Rectal smooth muscle tissue (tissue), 1 donor: ENCODE results near the gene RMND5B.
"Not testable (repeated sequence)": the region's sequence is repeated elsewhere in the genome, so short reads cannot be mapped to it uniquely, and the experiment has no call there.

ENCODE experiments used
- H3K27ac ChIP-seq: one replicate; pipeline ENCODE4 v1.7.0; 2013; ENCODE audit warnings: low read depth, low read length, inconsistent platforms
- H3K27me3 ChIP-seq: one replicate; pipeline ENCODE4 v1.7.0; 2013; ENCODE audit warnings: low read length; ENCODE audit not compliant: control insufficient read depth, insufficient read depth
- H3K36me3 ChIP-seq: one replicate; pipeline ENCODE4 v1.7.0; 2013; ENCODE audit warnings: low read length; ENCODE audit not compliant: control insufficient read depth, insufficient read depth
- H3K4me1 ChIP-seq: one replicate; pipeline ENCODE4 v1.7.0; 2013; ENCODE audit warnings: low read length; ENCODE audit not compliant: control insufficient read depth, insufficient read depth
- H3K4me3 ChIP-seq: one replicate; pipeline ENCODE4 v1.7.0; 2013; ENCODE audit warnings: low read length
- H3K9ac ChIP-seq: one replicate; pipeline ENCODE4 v1.7.0; 2013; ENCODE audit warnings: low read length

RMND5B gene

DNA sequence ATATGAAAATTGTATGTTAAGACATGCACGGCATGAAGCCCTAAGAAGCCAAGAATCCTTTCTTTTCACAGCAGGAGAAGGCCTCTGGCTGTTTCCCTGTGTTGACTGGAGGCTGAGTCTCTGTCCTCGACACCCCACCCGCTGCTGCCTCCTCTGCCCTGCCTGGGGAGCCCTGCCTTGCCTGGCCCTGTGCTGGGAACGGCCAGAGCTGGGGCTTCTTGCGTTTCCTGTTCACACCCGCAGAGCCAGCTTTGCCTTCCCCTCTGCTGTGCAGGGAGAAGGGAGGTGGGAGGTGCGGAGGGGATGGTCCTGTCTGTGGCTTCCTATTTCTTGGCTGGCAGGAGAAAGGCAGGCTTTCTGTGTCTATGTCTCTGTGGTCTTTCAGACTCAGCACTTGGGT is 63.2 kb downstream of the RMND5B start:
- Histone ChIP-seq H3K27ac (no peak overlapping the region), H3K27me3 (no peaks in the 10 kb centered on the region), H3K4me3 (no peak overlapping the region), H3K9ac (no peak overlapping the region), H3K4me1 (no peaks in the 10 kb centered on the region), H3K36me3 (no peaks in the 10 kb centered on the region)

DNA sequence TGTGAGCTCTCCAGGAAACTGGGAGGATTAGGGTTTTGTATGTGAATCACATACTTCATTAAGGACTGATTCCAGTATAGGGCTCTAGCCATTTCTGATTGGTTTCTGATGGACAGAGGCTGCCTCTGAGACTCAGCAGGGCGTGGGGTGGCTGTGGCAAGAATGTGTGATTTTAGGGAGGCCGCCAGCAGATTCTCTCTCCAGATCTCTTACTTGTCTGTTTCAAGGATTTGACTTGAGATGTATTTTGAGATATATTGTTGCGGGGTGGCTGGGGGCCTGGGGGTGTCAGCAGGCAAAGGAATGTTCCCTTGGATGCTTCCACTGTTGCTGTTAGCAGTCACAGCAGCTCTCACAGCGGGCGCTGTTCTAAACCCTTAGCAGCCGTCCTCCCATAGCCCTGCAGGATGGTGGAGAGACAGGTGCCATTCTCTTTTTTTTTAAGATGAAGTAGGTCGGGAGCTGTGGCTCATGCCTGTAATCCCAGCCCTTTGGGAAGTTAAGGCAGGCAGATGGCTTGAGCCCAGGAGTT is 65.5 kb downstream of the RMND5B start:
- H3K4me3 ChIP-seq, result no peak overlapping the region
- no peaks in the 10 kb centered on the region for H3K27me3 ChIP-seq
- H3K36me3 ChIP-seq, result no peaks in the 10 kb centered on the region
- no peak overlapping the region for H3K27ac ChIP-seq
- H3K9ac ChIP-seq, result no peak overlapping the region
- no peaks in the 10 kb centered on the region for H3K4me1 ChIP-seq

DNA sequence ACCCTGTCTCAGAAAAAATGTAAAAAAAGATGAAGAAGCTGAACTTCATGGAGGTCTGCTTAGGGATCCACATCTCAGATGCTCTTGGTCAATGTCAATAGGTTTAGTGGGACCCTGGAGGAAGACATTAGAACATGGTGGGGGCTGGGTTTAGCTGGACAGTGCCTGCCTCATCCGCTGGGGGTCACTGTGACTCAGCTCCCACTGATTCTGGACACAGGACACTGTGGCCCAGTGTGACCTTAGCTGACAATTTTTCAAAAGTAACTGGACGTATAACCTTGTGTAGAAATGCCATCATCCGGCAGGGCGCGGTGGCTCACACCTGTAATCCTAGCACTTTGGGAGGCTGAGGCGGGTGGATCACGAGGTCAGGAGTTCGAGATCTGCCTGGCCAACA is 66.2 kb downstream of the RMND5B start:
- Histone ChIP-seq H3K4me1 (no peaks in the 10 kb centered on the region), H3K27me3 (no peaks in the 10 kb centered on the region), H3K4me3 (no peak overlapping the region), H3K9ac (no peak overlapping the region), H3K27ac (no peak overlapping the region), H3K36me3 (no peaks in the 10 kb centered on the region)

DNA sequence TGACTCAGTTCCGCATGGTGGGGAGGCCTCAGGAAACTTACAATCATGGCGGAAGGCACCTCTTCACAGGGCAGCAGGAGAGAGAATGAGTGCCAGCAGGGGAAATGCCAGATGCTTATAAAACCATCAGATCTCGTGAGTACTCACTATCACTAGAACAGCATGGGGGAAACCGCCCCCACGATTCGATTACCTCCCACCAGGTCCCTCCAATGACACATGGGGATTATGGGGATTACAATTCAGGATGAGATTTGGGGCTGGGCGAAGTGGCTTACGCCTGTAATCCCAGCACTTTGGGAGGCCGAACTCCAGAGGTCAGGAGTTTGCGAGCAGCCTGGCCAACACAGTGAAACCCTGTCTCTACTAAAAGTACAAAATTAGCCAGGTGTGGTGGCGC is 67.3 kb downstream of the RMND5B start:
- not testable (repeated sequence) for H3K27ac ChIP-seq, H3K27me3 ChIP-seq, H3K36me3 ChIP-seq, H3K4me3 ChIP-seq, H3K9ac ChIP-seq, H3K4me1 ChIP-seq

DNA sequence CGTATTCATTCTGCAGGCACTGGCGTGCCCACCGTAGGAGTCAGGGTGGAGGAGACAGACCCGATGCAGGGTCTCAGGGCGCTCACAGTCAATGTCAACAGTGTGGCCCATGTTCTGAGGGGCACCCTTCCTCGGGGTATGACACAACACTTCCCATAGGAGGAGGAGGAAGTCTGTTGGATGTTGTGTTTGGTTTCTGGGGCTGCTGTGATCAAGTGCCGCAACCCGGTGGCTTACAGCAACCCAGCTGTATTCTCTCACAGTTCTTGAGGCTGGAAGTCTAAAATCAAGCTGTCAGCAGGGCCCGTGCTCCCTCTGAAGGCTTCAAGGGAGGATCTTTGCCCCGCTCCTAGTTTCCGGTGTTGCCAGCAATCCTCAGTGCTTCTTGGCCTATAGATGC is 67.9 kb downstream of the RMND5B start:
- Histone ChIP-seq H3K4me1 (no peaks in the 10 kb centered on the region), H3K9ac (no peak overlapping the region), H3K36me3 (no peaks in the 10 kb centered on the region), H3K27ac (no peak overlapping the region), H3K27me3 (no peaks in the 10 kb centered on the region), H3K4me3 (no peak overlapping the region)

DNA sequence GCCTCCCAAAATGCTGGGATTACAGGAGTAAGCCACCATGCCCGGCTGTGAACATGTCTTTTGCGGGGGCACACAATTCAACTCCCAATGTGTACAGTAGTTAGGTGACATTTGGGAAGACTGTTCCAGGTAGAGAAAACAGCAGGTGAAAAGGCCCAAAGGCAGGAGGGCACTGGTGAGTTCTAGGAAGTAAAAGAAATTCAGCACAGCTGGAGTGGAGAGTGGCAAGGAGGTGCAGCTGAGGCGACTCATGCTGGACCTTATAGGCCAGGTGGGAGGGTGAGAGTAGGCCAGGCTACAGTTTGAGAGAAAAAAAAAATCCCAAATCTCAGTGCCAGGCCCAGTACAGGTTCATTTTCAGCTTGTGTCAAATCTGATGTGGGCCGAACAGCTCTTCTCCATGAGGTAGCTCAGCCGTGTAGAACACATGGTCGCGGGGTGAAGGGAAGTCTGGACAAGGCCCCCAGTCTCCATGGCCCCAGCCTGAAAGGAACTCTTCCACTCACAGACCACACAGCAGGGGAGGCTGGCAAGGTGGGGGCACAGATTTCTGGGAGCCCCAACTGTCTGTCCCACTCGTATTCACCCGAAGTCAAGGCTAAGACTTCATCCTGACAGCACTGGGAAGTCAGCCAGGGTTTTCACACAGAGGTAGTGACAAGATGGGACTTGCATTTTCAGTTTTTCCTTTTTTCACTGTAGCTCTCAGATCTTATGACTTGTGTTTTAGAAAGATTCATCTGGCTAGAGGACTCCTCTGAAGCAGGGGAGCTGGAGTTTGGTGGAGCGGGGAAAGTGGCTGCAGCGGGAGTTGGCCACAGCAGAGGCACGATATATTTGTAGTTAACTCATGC is 69.0 kb downstream of the RMND5B start:
- H3K9ac ChIP-seq, result no peak overlapping the region
- no peaks in the 10 kb centered on the region for H3K27me3 ChIP-seq
- H3K4me1 ChIP-seq, result no peaks in the 10 kb centered on the region
- no peak overlapping the region for H3K27ac ChIP-seq
- H3K4me3 ChIP-seq, result no peak overlapping the region
- H3K36me3 ChIP-seq, result no peaks in the 10 kb centered on the region
